HepG2 (cell line): Measurements from ENCODE around the gene GATAD2B. TPM values are rescaled to one million over a fixed set of nuclear protein-coding genes. Genes with fewer than 3 reads are reported as not detected.

ENCODE experiments used
- ATAC-seq: fragments of 200-7000 bp; cut with Tn5 transposase; 3 replicates; pipeline ENCODE4 v1.9.1; 2020; ENCODE audit warnings: mild to moderate bottlenecking, moderate library complexity
- BruUV-seq: library from RNA; stranded (reverse); fragments of 400-500 nt; replicated peaks from 2 replicates; lab custom pipeline; 2021; lab: Mats Ljungman, UMichigan
- CTCF ChIA-PET: fragments of 300-600 bp; formaldehyde crosslinking; extraction: SDS; loops from one replicate; lab custom pipeline; 2021; ENCODE audit warnings: low total read pairs, inconsistent platforms, low intra/inter-chr PET ratio; lab: Yijun Ruan, JAX
- POLR2A ChIA-PET: fragments of 350-600 bp; sonication (Branson Sonifier 250); formaldehyde crosslinking; loops from one replicate; lab custom pipeline; 2020; ENCODE audit warnings: antibody characterized with exemption, inconsistent platforms; lab: Yijun Ruan, JAX
- DNase-seq: peaks from one replicate; pipeline ENCODE4 v3.0.0-alpha.2; 2015; ENCODE audit warnings: low spot score
- FAIRE-seq: peaks from 3 replicates; lab custom pipeline; 2011; peaks lifted over from hg19 to GRCh38; lab: Jason Lieb, UNC
- H2AFZ ChIP-seq: one replicate; pipeline ENCODE4 v1.6.1; 2011; ENCODE audit warnings: low read length, inconsistent platforms
- H3K27ac ChIP-seq: fragments of 300-600 bp; 3 replicates; pipeline ENCODE4 v1.8.0; 2011; ENCODE audit warnings: mixed run types, mild to moderate bottlenecking, mixed read lengths, low read length, inconsistent platforms; ENCODE audit not compliant: insufficient read depth; ENCODE audit errors: extremely low read length
- H3K27me3 ChIP-seq, 2 experiments: fragments of 200-600 bp in 1 of 2; 2 replicates in 1 of 2; 3 replicates in 1 of 2; pipeline versions ENCODE4 v1.6.0 to v1.8.0; 2011; ENCODE audit warnings: low read length in 2 of 2, mild to moderate bottlenecking in 2 of 2, moderate library complexity in 2 of 2, inconsistent platforms in 1 of 2; ENCODE audit not compliant: insufficient read depth in 2 of 2, control insufficient read depth in 1 of 2
- H3K36me3 ChIP-seq, 2 experiments: fragments of 200-600 bp in 1 of 2; replicated peaks in 1 of 2; 2 replicates in 1 of 2; 3 replicates in 1 of 2; pipeline versions ENCODE4 v1.5.1 to v1.8.0; 2011; ENCODE audit warnings: low read length in 2 of 2, inconsistent platforms in 1 of 2; ENCODE audit not compliant: insufficient read depth in 2 of 2, control insufficient read depth in 1 of 2
- H3K4me1 ChIP-seq: 2 replicates; pipeline ENCODE4 v1.5.1; 2012; ENCODE audit warnings: low read length, inconsistent platforms; ENCODE audit not compliant: insufficient read depth
- H3K4me2 ChIP-seq: 2 replicates; pipeline ENCODE4 v1.6.0; 2011; ENCODE audit warnings: low read depth, low read length, inconsistent platforms
- H3K4me3 ChIP-seq, 3 experiments: fragments of 200-600 bp in 1 of 3; sonication (generic), shearing (Covaris generic) in 1 of 3; replicated peaks in 1 of 3; 2 replicates each; pipeline ENCODE4 v1.5.1; 2011 to 2016; ENCODE audit warnings: low read length in 3 of 3, inconsistent platforms in 2 of 3, low read depth in 2 of 3, mild to moderate bottlenecking in 2 of 3, control low read depth in 1 of 3, mixed read lengths in 1 of 3; ENCODE audit not compliant: insufficient read depth in 1 of 3
- H3K79me2 ChIP-seq: one replicate; pipeline ENCODE4 v1.6.1; 2011; ENCODE audit warnings: low read length, inconsistent platforms; ENCODE audit not compliant: insufficient read depth
- H3K9ac ChIP-seq: 2 replicates; pipeline ENCODE4 v1.6.0; 2011; ENCODE audit warnings: mild to moderate bottlenecking, low read depth, low read length, inconsistent platforms; ENCODE audit not compliant: insufficient read depth
- H3K9me3 ChIP-seq: 2 replicates; pipeline ENCODE4 v1.5.1; 2012; ENCODE audit warnings: mild to moderate bottlenecking, low read length
- H4K20me1 ChIP-seq: 2 replicates; pipeline ENCODE4 v1.6.0; 2011; ENCODE audit warnings: inconsistent platforms, mild to moderate bottlenecking, low read length, moderate library complexity; ENCODE audit not compliant: insufficient read depth
- POLR2A ChIP-seq, 2 experiments: IDR thresholded peaks; 2 replicates each; pipeline ENCODE4 v1.6.1; 2011; ENCODE audit warnings: low read depth in 2 of 2, low read length in 2 of 2, mild to moderate bottlenecking in 1 of 2, moderate library complexity in 1 of 2; ENCODE audit not compliant: insufficient read depth in 1 of 2
- ZBTB33 ChIP-seq: sonication (generic); formaldehyde crosslinking; IDR thresholded peaks from 2 replicates; pipeline ENCODE4 v1.4.0; 2020; ENCODE audit warnings: missing genetic modification reagents
- ZNF441 ChIP-seq: sonication (generic); formaldehyde crosslinking; IDR thresholded peaks from 2 replicates; pipeline ENCODE4 v1.7.0; 2021; ENCODE audit warnings: missing genetic modification reagents, borderline replicate concordance
- ZNF468 ChIP-seq: sonication (generic); formaldehyde crosslinking; IDR thresholded peaks from 2 replicates; pipeline ENCODE4 v1.8.0; 2022; ENCODE audit warnings: mild to moderate bottlenecking, moderate library complexity, missing genetic modification reagents
- ZNF512B ChIP-seq: sonication (generic); formaldehyde crosslinking; IDR thresholded peaks from 2 replicates; pipeline ENCODE4 v1.5.1; 2020; ENCODE audit warnings: missing genetic modification reagents, mild to moderate bottlenecking, borderline replicate concordance
- ZNF646 ChIP-seq: sonication (generic); formaldehyde crosslinking; IDR thresholded peaks from 2 replicates; pipeline ENCODE4 v1.9.0; 2021; ENCODE audit warnings: mild to moderate bottlenecking, missing genetic modification reagents
- ZSCAN21 ChIP-seq: sonication (generic); formaldehyde crosslinking; IDR thresholded peaks from 2 replicates; pipeline ENCODE4 v1.8.0; 2022; ENCODE audit warnings: mild to moderate bottlenecking, missing genetic modification reagents, moderate library complexity, borderline replicate concordance
- WGBS: methylation state at CpG from one replicate; pipeline ENCODE4 v1.1.6; 2017; ENCODE audit warnings: low lambda C conversion rate; 5-methylcytosine and 5-hydroxymethylcytosine counted together
- in situ Hi-C: cut with HindIII; loops from 2 replicates; pipeline ENCODE4 v1.10.0; 2017; ENCODE audit warnings: low pct_unique_long_range_greater_than_20kb; ENCODE audit not compliant: extremely low pct_ligation_motif_present
- intact Hi-C: fragments of 100-400 bp; cut with micrococcal nuclease; formaldehyde crosslinking; loops from one replicate; pipeline ENCODE4 v1.10.0; 2022; ENCODE audit not compliant: unreplicated experiment
- polyA plus RNA-seq, 8 experiments: library from polyadenylated mRNA; depleted of rRNA in 3 of 8; stranded (reverse) in 7 of 8; unstranded in 1 of 8; fragments of >200 nt; fragmentation: Illumina TruSeq in 4 of 8; extraction: Trizol in 4 of 8; gene quantifications; 2 replicates each; pipeline versions ENCODE4 v1.2.1 to v1.2.3, GENCODE V29; 2011 to 2016; ENCODE audit warnings: low read depth in 4 of 8, missing spikeins in 1 of 8, mixed read lengths in 1 of 8; ENCODE audit not compliant: insufficient read depth in 1 of 8
- total RNA-seq, 5 experiments: library from RNA; depleted of rRNA; stranded (reverse); fragments of >200 nt; fragmentation: Illumina TruSeq; extraction: Trizol; gene quantifications; 2 replicates each; pipeline ENCODE4 v1.2.3, GENCODE V29; 2016; ENCODE audit warnings: low read depth in 1 of 5

GATAD2B gene
- total and polyA plus RNA-seq, 2 of the 13 experiments (the other 11 are each of a cell fraction or from before 2014, with no cell fraction given) = 3.2 to 5.2 TPM

- TF ChIP-seq POLR2A (IDR thresholded peaks at IDR 0.05; ENCODE audit: insufficient read depth in 1 of 2, low read depth in 2 of 2, low read length in 2 of 2) = peak; percentile 57
- peak; percentile 58; the same call in 1 of the 2 replicates for TF ChIP-seq ZNF441 (CRISPR knock-in tag)
- no peak for TF ChIP-seq ZSCAN21 (CRISPR knock-in tag)
- TF ChIP-seq, all 625 proteins: peak for 121
These were observed 23.2 kb upstream of the GATAD2B start (continued) for GRCh38 chr1:153945795-153946621.

- Histone ChIP-seq H3K9me3 (no peaks in the 10 kb centered on the region), H3K27me3 (no peaks in the 10 kb centered on the region), H3K27ac (peak overlapping the region; percentile 71), H3K9ac (peak overlapping the region; percentile 82), H3K4me1 (peaks cover 40% of the 10 kb centered on the region), H3K4me3 (peak overlapping the region; percentile 71 to 98 (median 81)), H3K79me2 (peaks cover 11% of the 10 kb centered on the region), H3K4me2 (peak overlapping the region; percentile 87), H2AFZ (no peak overlapping the region), H4K20me1 (no peaks in the 10 kb centered on the region), H3K36me3 (peaks cover 11 to 49% of the 10 kb centered on the region in 2 experiments; a peak in 4 of 5 replicates)
- ChIA-PET POLR2A (interaction anchor here (1.0 to 5.3 kb wide), 10 partner anchors 9 to 46 kb away, joined by 3 to 43 read pairs (median 18); partner anchors contain the start of genes CREB3L4, CRTC2, GATAD2B and JTB), CTCF (no interaction called here)
- WGBS = 58% methylated on average over 12 of the region's 12 CpGs
- ATAC-seq (peak; percentile 17), FAIRE-seq (no peak), DNase-seq (no peak)
- intact Hi-C loops (loop anchor here (5.0 kb wide), 1 partner anchor 327 kb away; the partner anchor contains the start of gene HAX1), in situ Hi-C loops (loop anchor here (10.0 kb wide), 1 partner anchor 120 kb away; no protein-coding TSS in a partner anchor)
- BruUV-seq = no TSS peak
- TF ChIP-seq ZNF468 = no peak
- TF ChIP-seq ZNF512B = no peak
- peak; percentile 75 for TF ChIP-seq ZBTB33
- peak; percentile 83; the same call in 1 of the 2 replicates for TF ChIP-seq ZNF646 (CRISPR knock-in tag)
These were observed 22.5 kb upstream of the GATAD2B start for GRCh38 chr1:153945131-153945794.
